Activated T-helper 1 cell treated with anti-CD3 and anti-CD28 coated beads, Interleukin-12 subunit alpha, Interleukin-12 subunit beta, Interleukin-2, Interleukin-4 antibody, amounts not matched to agents 30 ng/mL and 10 ng/mL and 1 ng/mL, durations not matched to agents 14 hours and 24 hours and 36 hours (primary cell): ENCODE data around the gene PLTP. TPM values are rescaled to one million over a fixed set of nuclear protein-coding genes. Genes with fewer than 3 reads are reported as not detected.

ENCODE experiments used
- DNase-seq: peaks from one replicate; pipeline ENCODE4 v3.0.0; 2021; ENCODE audit warnings: low spot score
- H3K27ac Mint-ChIP-seq: one replicate; pipeline ENCODE4 v1.8.0; 2021; ENCODE audit warnings: mild to moderate bottlenecking, mixed read lengths
- H3K27me3 Mint-ChIP-seq: one replicate; pipeline ENCODE4 v1.8.0; 2022; ENCODE audit warnings: mild to moderate bottlenecking, moderate library complexity, mixed read lengths; ENCODE audit not compliant: insufficient read depth
- H3K36me3 Mint-ChIP-seq: one replicate; pipeline ENCODE4 v1.8.0; 2021; ENCODE audit warnings: low read depth, mixed read lengths
- H3K4me1 Mint-ChIP-seq: one replicate; pipeline ENCODE4 v1.8.0; 2021; ENCODE audit warnings: low read depth, mixed read lengths
- H3K4me3 Mint-ChIP-seq: one replicate; pipeline ENCODE4 v1.8.0; 2021; ENCODE audit warnings: mild to moderate bottlenecking, moderate library complexity, mixed read lengths
- H3K9me3 Mint-ChIP-seq: one replicate; pipeline ENCODE4 v1.8.0; 2021; ENCODE audit warnings: mixed read lengths
- intact Hi-C: fragments of 100-400 bp; cut with micrococcal nuclease; formaldehyde crosslinking; loops from one replicate; pipeline ENCODE4 v1.15.1; 2024
- total RNA-seq: library from RNA; stranded (reverse); gene quantifications from 2 replicates; pipeline ENCODE4 v1.2.3, GENCODE V29; 2022

PLTP gene
- total RNA-seq, 1 donor from 2014 or later: 1.9 TPM

GRCh38 chr20:45948742-45949541 lies 37.0 kb upstream of the PLTP start:
- no peaks in the 10 kb centered on the region for H3K9me3 Mint-ChIP-seq
- no peak overlapping the region for H3K27ac Mint-ChIP-seq
- H3K4me1 Mint-ChIP-seq: peaks cover 11% of the 10 kb centered on the region
- no peaks in the 10 kb centered on the region for H3K27me3 Mint-ChIP-seq
- intact Hi-C loops: no loop called here
- peaks cover 41% of the 10 kb centered on the region for H3K36me3 Mint-ChIP-seq
- no peak for DNase-seq
- no peak overlapping the region for H3K4me3 Mint-ChIP-seq

- Mint-ChIP-seq H3K4me3 (no peak overlapping the region), H3K27ac (no peak overlapping the region), H3K36me3 (peaks cover 42% of the 10 kb centered on the region), H3K27me3 (no peaks in the 10 kb centered on the region), H3K4me1 (peaks cover 13% of the 10 kb centered on the region), H3K9me3 (no peaks in the 10 kb centered on the region)
- DNase-seq: no peak
- intact Hi-C loops: no loop called here
Measured at GRCh38 chr20:45948261-45948733, 36.3 kb upstream of the PLTP start.

GRCh38 chr20:45947110-45947866 lies 35.3 kb upstream of the PLTP start:
- Mint-ChIP-seq H3K36me3 (peaks cover 47% of the 10 kb centered on the region), H3K9me3 (no peaks in the 10 kb centered on the region), H3K4me3 (no peak overlapping the region), H3K27ac (no peak overlapping the region), H3K27me3 (no peaks in the 10 kb centered on the region), H3K4me1 (peaks cover 13% of the 10 kb centered on the region)
- no peak for DNase-seq
- intact Hi-C loops: no loop called here

- Mint-ChIP-seq H3K4me3 (no peak overlapping the region), H3K4me1 (peaks cover 13% of the 10 kb centered on the region), H3K9me3 (no peaks in the 10 kb centered on the region), H3K27me3 (no peaks in the 10 kb centered on the region), H3K36me3 (peaks cover 41% of the 10 kb centered on the region), H3K27ac (peak overlapping the region; percentile 73)
- no peak for DNase-seq
- intact Hi-C loops: no loop called here
Measured at GRCh38 chr20:45946149-45946970, 34.4 kb upstream of the PLTP start.

- no peaks in the 10 kb centered on the region for H3K9me3 Mint-ChIP-seq
- no peak overlapping the region for H3K4me3 Mint-ChIP-seq
- peaks cover 13% of the 10 kb centered on the region for H3K4me1 Mint-ChIP-seq
- H3K27ac Mint-ChIP-seq: peak overlapping the region; percentile 73
- no peak for DNase-seq
- H3K36me3 Mint-ChIP-seq: peaks cover 41% of the 10 kb centered on the region
- intact Hi-C loops: no loop called here
- H3K27me3 Mint-ChIP-seq: no peaks in the 10 kb centered on the region
Measured at GRCh38 chr20:45945678-45946148, 33.8 kb upstream of the PLTP start.

- Mint-ChIP-seq H3K4me3 (no peak overlapping the region), H3K9me3 (no peaks in the 10 kb centered on the region), H3K4me1 (peaks cover 13% of the 10 kb centered on the region), H3K36me3 (peaks cover 40% of the 10 kb centered on the region), H3K27ac (peak overlapping the region; percentile 5), H3K27me3 (no peaks in the 10 kb centered on the region)
- intact Hi-C loops: no loop called here
- DNase-seq: no peak
Measured at GRCh38 chr20:45944965-45945677, 33.2 kb upstream of the PLTP start.

GRCh38 chr20:45944151-45944964 lies 32.4 kb upstream of the PLTP start:
- no peak overlapping the region for H3K4me3 Mint-ChIP-seq
- H3K36me3 Mint-ChIP-seq: peaks cover 45% of the 10 kb centered on the region
- no peak for DNase-seq
- H3K27ac Mint-ChIP-seq: peak overlapping the region; percentile 26
- H3K27me3 Mint-ChIP-seq: no peaks in the 10 kb centered on the region
- H3K4me1 Mint-ChIP-seq: peaks cover 13% of the 10 kb centered on the region
- H3K9me3 Mint-ChIP-seq: no peaks in the 10 kb centered on the region
- intact Hi-C loops: no loop called here

GRCh38 chr20:45943613-45944012 lies 31.7 kb upstream of the PLTP start:
- no peaks in the 10 kb centered on the region for H3K9me3 Mint-ChIP-seq
- no peak for DNase-seq
- H3K4me1 Mint-ChIP-seq: peaks cover 13% of the 10 kb centered on the region
- intact Hi-C loops: no loop called here
- H3K27me3 Mint-ChIP-seq: no peaks in the 10 kb centered on the region
- peaks cover 43% of the 10 kb centered on the region for H3K36me3 Mint-ChIP-seq
- no peak overlapping the region for H3K27ac Mint-ChIP-seq
- H3K4me3 Mint-ChIP-seq: no peak overlapping the region

GRCh38 chr20:45940469-45940868 lies 28.5 kb upstream of the PLTP start:
- DNase-seq: no peak
- H3K36me3 Mint-ChIP-seq: peaks cover 47% of the 10 kb centered on the region
- H3K27me3 Mint-ChIP-seq: no peaks in the 10 kb centered on the region
- H3K4me1 Mint-ChIP-seq: peaks cover 27% of the 10 kb centered on the region
- intact Hi-C loops: no loop called here
- H3K4me3 Mint-ChIP-seq: no peak overlapping the region
- no peaks in the 10 kb centered on the region for H3K9me3 Mint-ChIP-seq
- no peak overlapping the region for H3K27ac Mint-ChIP-seq

- intact Hi-C loops: no loop called here
- no peaks in the 10 kb centered on the region for H3K9me3 Mint-ChIP-seq
- H3K36me3 Mint-ChIP-seq: peaks cover 44% of the 10 kb centered on the region
- no peak for DNase-seq
- no peak overlapping the region for H3K27ac Mint-ChIP-seq
- peaks cover 27% of the 10 kb centered on the region for H3K4me1 Mint-ChIP-seq
- H3K4me3 Mint-ChIP-seq: no peak overlapping the region
- H3K27me3 Mint-ChIP-seq: no peaks in the 10 kb centered on the region
Measured at GRCh38 chr20:45940053-45940452, 28.1 kb upstream of the PLTP start.

GRCh38 chr20:45938727-45939438 lies 26.9 kb upstream of the PLTP start:
- Mint-ChIP-seq H3K36me3 (peaks cover 33% of the 10 kb centered on the region), H3K27ac (peak overlapping the region; percentile 59), H3K4me1 (peaks cover 15% of the 10 kb centered on the region), H3K27me3 (no peaks in the 10 kb centered on the region), H3K9me3 (no peaks in the 10 kb centered on the region), H3K4me3 (no peak overlapping the region)
- no peak for DNase-seq
- intact Hi-C loops: loop anchor here (10.0 kb wide), 1 partner anchor 974 kb away; the partner anchor contains the start of genes STK4 and TOMM34
